GM19025 (cell line): ENCODE results near the gene RASGEF1B.
A peak's percentile ranks its signal among the peaks of the same experiment; 100 is the strongest.

ENCODE experiments used
- ATAC-seq: cut with Tn5 transposase; IDR thresholded peaks from one replicate; pipeline ENCODE4 v1.9.1; 2021; ENCODE audit warnings: mild to moderate bottlenecking, low read depth, moderate library complexity; ENCODE audit not compliant: unreplicated experiment

RASGEF1B gene

GRCh38 chr4:81471588-81472280, at the start of gene RASGEF1B:
TSS of gene RASGEF1B (minus strand) at chr4:81471907. CDS start at chr4:81459508, 12,399 bp downstream.
- peak; percentile 96 for ATAC-seq

GRCh38 chr4:81519856-81520255, 48.1 kb upstream of the RASGEF1B start:
- ATAC-seq = no peak

- no peak for ATAC-seq
These were observed 47.7 kb upstream of the RASGEF1B start for GRCh38 chr4:81519427-81519773.

GRCh38 chr4:81518762-81519426, 47.2 kb upstream of the RASGEF1B start:
- ATAC-seq = no peak

- no peak for ATAC-seq
These were observed 44.5 kb upstream of the RASGEF1B start for GRCh38 chr4:81516241-81516640.

- no peak for ATAC-seq
These were observed 41.2 kb upstream of the RASGEF1B start for GRCh38 chr4:81512757-81513501.

- ATAC-seq = no peak
These were observed 40.5 kb upstream of the RASGEF1B start for GRCh38 chr4:81512001-81512756.

- no peak for ATAC-seq
These were observed 39.0 kb upstream of the RASGEF1B start for GRCh38 chr4:81510643-81511178.

- no peak for ATAC-seq
These were observed 38.1 kb upstream of the RASGEF1B start for GRCh38 chr4:81509822-81510221.

GRCh38 chr4:81509191-81509590, 37.5 kb upstream of the RASGEF1B start:
- no peak for ATAC-seq

- ATAC-seq = no peak
These were observed 36.9 kb upstream of the RASGEF1B start for GRCh38 chr4:81508411-81509185.

GRCh38 chr4:81507530-81507929, 35.8 kb upstream of the RASGEF1B start:
- ATAC-seq = no peak

- peak; percentile 81 for ATAC-seq
These were observed 35.0 kb upstream of the RASGEF1B start for GRCh38 chr4:81506731-81507130.

- ATAC-seq = no peak
These were observed 34.0 kb upstream of the RASGEF1B start for GRCh38 chr4:81505726-81506125.

- ATAC-seq = peak; percentile 34
These were observed 33.4 kb upstream of the RASGEF1B start for GRCh38 chr4:81505004-81505598.

- no peak for ATAC-seq
These were observed 32.7 kb upstream of the RASGEF1B start for GRCh38 chr4:81504112-81505003.

GRCh38 chr4:81503586-81503985, 31.9 kb upstream of the RASGEF1B start:
- no peak for ATAC-seq

- ATAC-seq = no peak
These were observed 30.9 kb upstream of the RASGEF1B start for GRCh38 chr4:81502564-81502963.
